ENCODE measurements around the gene ZNF318.
"Not testable (repeated sequence)": the region's sequence is repeated elsewhere in the genome, so short reads cannot be mapped to it uniquely, and the experiment has no call there.

ZNF318 gene

GRCh38 chr6:43369174-43370002, at the start of gene ZNF318:
TSS of gene ZNF318 (minus strand) at chr6:43369647. CDS start at chr6:43369365, 282 bp downstream.
- DNase-seq: peak; percentile 98 to 99

GRCh38 chr6:43416935-43417334, 47.5 kb upstream of the ZNF318 start:
- no peak for DNase-seq

GRCh38 chr6:43415275-43415674, 45.8 kb upstream of the ZNF318 start:
- not testable (repeated sequence) for DNase-seq

GRCh38 chr6:43413002-43413401, 43.6 kb upstream of the ZNF318 start:
- DNase-seq: no peak

- DNase-seq: no peak
Observed at GRCh38 chr6:43412541-43412940, 43.1 kb upstream of the ZNF318 start.

- DNase-seq: not testable (repeated sequence)
Observed at GRCh38 chr6:43410776-43411175, 41.3 kb upstream of the ZNF318 start.

GRCh38 chr6:43408259-43408658, 38.8 kb upstream of the ZNF318 start:
- DNase-seq: no peak

- DNase-seq: no peak
Observed at GRCh38 chr6:43407296-43407695, 37.8 kb upstream of the ZNF318 start.

GRCh38 chr6:43405354-43405753, 35.9 kb upstream of the ZNF318 start:
- DNase-seq: no peak

GRCh38 chr6:43402820-43403219, 33.4 kb upstream of the ZNF318 start:
- no peak for DNase-seq

- no peak for DNase-seq
Observed at GRCh38 chr6:43401730-43402129, 32.3 kb upstream of the ZNF318 start.

GRCh38 chr6:43399932-43400487, 30.6 kb upstream of the ZNF318 start:
- DNase-seq: no peak

GRCh38 chr6:43396408-43397149, 27.1 kb upstream of the ZNF318 start:
- no peak for DNase-seq

GRCh38 chr6:43395776-43396175, 26.3 kb upstream of the ZNF318 start:
- no peak for DNase-seq

GRCh38 chr6:43394982-43395381, 25.5 kb upstream of the ZNF318 start:
- no peak for DNase-seq

GRCh38 chr6:43393602-43394001, 24.2 kb upstream of the ZNF318 start:
- DNase-seq: no peak

- not testable (repeated sequence) for DNase-seq
Observed at GRCh38 chr6:43393133-43393532, 23.7 kb upstream of the ZNF318 start.

GRCh38 chr6:43391440-43392031, 22.1 kb upstream of the ZNF318 start:
- no peak for DNase-seq

GRCh38 chr6:43390753-43391439, 21.4 kb upstream of the ZNF318 start:
- not testable (repeated sequence) for DNase-seq

GRCh38 chr6:43389730-43390295, 20.4 kb upstream of the ZNF318 start:
- no peak for DNase-seq

GRCh38 chr6:43386492-43386891, 17.0 kb upstream of the ZNF318 start:
- DNase-seq: peak; percentile 74 to 77

- DNase-seq: no peak
Observed at GRCh38 chr6:43383021-43383667, 13.7 kb upstream of the ZNF318 start.

Data from AML-193 (cell line).